NT2/D1 (cell line): Measurements from ENCODE around the gene GRM7.

ENCODE experiments used
- SUZ12 ChIP-seq: IDR thresholded peaks from 2 replicates; pipeline ENCODE4 v1.6.1; 2011; ENCODE audit not compliant: insufficient read length, insufficient read depth; ENCODE audit errors: extremely low read depth
- YY1 ChIP-seq: IDR thresholded peaks from 2 replicates; pipeline ENCODE4 v1.6.1; 2011; ENCODE audit not compliant: insufficient read length, insufficient read depth
- ZNF274 ChIP-seq: IDR thresholded peaks from 2 replicates; pipeline ENCODE4 v1.6.1; 2011; ENCODE audit warnings: mild to moderate bottlenecking, low read depth, low read length

DNA sequence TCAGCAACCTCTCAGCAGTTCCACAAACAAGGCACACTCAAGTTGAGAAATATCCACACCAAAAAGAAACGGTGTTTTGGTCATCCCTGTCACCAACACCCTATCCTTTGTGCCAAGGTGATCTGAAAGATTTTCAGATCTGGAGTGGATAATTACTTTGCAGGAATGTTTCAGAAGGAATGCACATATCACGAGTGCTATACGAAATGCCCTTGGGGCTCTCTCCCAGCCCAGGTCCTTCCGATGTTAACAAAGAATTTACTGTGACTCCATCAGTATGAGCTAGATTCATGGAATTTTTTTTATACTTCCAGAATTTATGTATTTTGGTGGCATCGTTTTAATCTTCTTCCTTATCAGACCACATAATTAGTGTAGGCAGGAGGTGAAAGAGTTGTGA is 105.0 kb downstream of the GRM7 start:
- TF ChIP-seq YY1 (no peak), SUZ12 (no peak), ZNF274 (no peak)
